K562 (cell line): ENCODE data around the gene QRICH1. TPM values are rescaled to one million over a fixed set of nuclear protein-coding genes. Genes with fewer than 3 reads are reported as not detected.
A peak's percentile ranks its signal among the peaks of the same experiment; 100 is the strongest.

ENCODE experiments used
- ARNT ChIP-seq, 2 experiments: fragments of 450-650 bp; IDR thresholded peaks; 2 replicates each; pipeline ENCODE4 v1.6.1; 2016; ENCODE audit warnings: mild to moderate bottlenecking in 1 of 2
- CREB1 ChIP-seq, 2 experiments: sonication (generic) in 1 of 2; formaldehyde crosslinking in 1 of 2; IDR thresholded peaks; 2 replicates each; pipeline versions ENCODE4 v1.6.1 to v1.8.0; 2012 to 2022; ENCODE audit warnings: inconsistent platforms in 1 of 2, mild to moderate bottlenecking in 1 of 2, missing genetic modification reagents in 1 of 2, moderate library complexity in 1 of 2
- DPF2 ChIP-seq: fragments of 450-650 bp; IDR thresholded peaks from 2 replicates; pipeline ENCODE4 v1.6.1; 2016
- HDAC2 ChIP-seq: fragments of 450-650 bp; IDR thresholded peaks from 2 replicates; pipeline ENCODE4 v1.6.1; 2016; ENCODE audit warnings: mild to moderate bottlenecking
- HDGF ChIP-seq: fragments of 450-650 bp; IDR thresholded peaks from 2 replicates; pipeline ENCODE4 v1.6.1; 2016
- L3MBTL2 ChIP-seq: fragments of 450-650 bp; IDR thresholded peaks from 2 replicates; pipeline ENCODE4 v1.6.1; 2016; ENCODE audit warnings: mild to moderate bottlenecking, moderate library complexity
- NR2F6 ChIP-seq: fragments of 450-650 bp; formaldehyde crosslinking; IDR thresholded peaks from 2 replicates; pipeline ENCODE4 v1.4.0; 2020; ENCODE audit warnings: mild to moderate bottlenecking
- PCBP2 ChIP-seq: fragments of 200-400 bp; formaldehyde crosslinking; IDR thresholded peaks from 2 replicates; pipeline ENCODE4 v1.6.1; 2018; ENCODE audit warnings: low read length, low read depth, mild to moderate bottlenecking, moderate library complexity; ENCODE audit not compliant: poor library complexity, severe bottlenecking
- PRPF4 ChIP-seq: fragments of 200-400 bp; formaldehyde crosslinking; IDR thresholded peaks from one replicate; pipeline ENCODE4 v1.6.1; 2017; ENCODE audit warnings: low read length, low read depth, mild to moderate bottlenecking; ENCODE audit not compliant: insufficient read depth, poor library complexity, severe bottlenecking
- TCF7L2 ChIP-seq: fragments of 150-350 bp; IDR thresholded peaks from 2 replicates; pipeline ENCODE4 v1.6.1; 2016; ENCODE audit warnings: low read depth, mild to moderate bottlenecking, low read length, moderate library complexity
- ZBTB17 ChIP-seq: fragments of 450-650 bp; formaldehyde crosslinking; IDR thresholded peaks from 2 replicates; pipeline ENCODE4 v1.4.0; 2020; ENCODE audit warnings: mild to moderate bottlenecking
- ZBTB8A ChIP-seq: fragments of 450-650 bp; IDR thresholded peaks from 2 replicates; pipeline ENCODE4 v1.6.1; 2018; ENCODE audit warnings: mild to moderate bottlenecking, moderate library complexity; ENCODE audit not compliant: partially characterized antibody
- ZNF668 ChIP-seq: fragments of 250-450 bp; sonication (Bioruptor Pico); IDR thresholded peaks from 2 replicates; pipeline ENCODE4 v1.8.0; 2022; ENCODE audit warnings: mild to moderate bottlenecking, inconsistent platforms
- ZNF830 ChIP-seq: fragments of 250-450 bp; sonication (Bioruptor Pico); IDR thresholded peaks from 2 replicates; pipeline ENCODE4 v1.5.0; 2021; ENCODE audit warnings: mild to moderate bottlenecking
- polyA plus RNA-seq, 8 experiments: library from polyadenylated mRNA; depleted of rRNA in 4 of 8; stranded (reverse) in 5 of 8; unstranded in 3 of 8; fragments of >200 nt; fragmentation: Nextera tagmentation in 2 of 8; fragmentation: Illumina TruSeq in 1 of 8; extraction: Ambion mirVana in 2 of 8; extraction: Trizol in 1 of 8; gene quantifications; 2 replicates each; pipeline versions ENCODE4 v1.2.1 to v1.2.3, GENCODE V29; 2011 to 2014; ENCODE audit warnings: inconsistent platforms in 1 of 8, missing spikeins in 1 of 8
- total RNA-seq, 7 experiments: library from RNA; depleted of rRNA in 6 of 7; stranded (reverse); fragments of >200 nt in 6 of 7; fragmentation: Illumina TruSeq in 2 of 7; extraction: Trizol in 2 of 7; gene quantifications; 2 replicates each; pipeline versions ENCODE4 v1.2.1 to v1.2.3, GENCODE V29; 2011 to 2021; ENCODE audit warnings: low replicate concordance in 1 of 7
- TF ChIP-seq, protein P1 (sequence below): fragments of 450-650 bp; IDR thresholded peaks from 2 replicates; pipeline ENCODE4 v1.6.1; 2016; ENCODE audit warnings: mild to moderate bottlenecking, moderate library complexity
- TF ChIP-seq, protein P2 (sequence below): sonication (generic); formaldehyde crosslinking; IDR thresholded peaks from 2 replicates; pipeline ENCODE4 v1.8.1; 2023; ENCODE audit warnings: mild to moderate bottlenecking, missing genetic modification reagents, moderate library complexity

The QRICH1 gene
- total and polyA plus RNA-seq, 9 of the 15 experiments (the other 6 are each of a cell fraction or from before 2014, with no cell fraction given) = 20.1 to 99.2 (median 56.7) TPM

GRCh38 chr3:49017971-49018706, 75.7 kb downstream of the QRICH1 start, which contains the start of gene DALRD3 (continued):
- TF ChIP-seq, protein P1, sequence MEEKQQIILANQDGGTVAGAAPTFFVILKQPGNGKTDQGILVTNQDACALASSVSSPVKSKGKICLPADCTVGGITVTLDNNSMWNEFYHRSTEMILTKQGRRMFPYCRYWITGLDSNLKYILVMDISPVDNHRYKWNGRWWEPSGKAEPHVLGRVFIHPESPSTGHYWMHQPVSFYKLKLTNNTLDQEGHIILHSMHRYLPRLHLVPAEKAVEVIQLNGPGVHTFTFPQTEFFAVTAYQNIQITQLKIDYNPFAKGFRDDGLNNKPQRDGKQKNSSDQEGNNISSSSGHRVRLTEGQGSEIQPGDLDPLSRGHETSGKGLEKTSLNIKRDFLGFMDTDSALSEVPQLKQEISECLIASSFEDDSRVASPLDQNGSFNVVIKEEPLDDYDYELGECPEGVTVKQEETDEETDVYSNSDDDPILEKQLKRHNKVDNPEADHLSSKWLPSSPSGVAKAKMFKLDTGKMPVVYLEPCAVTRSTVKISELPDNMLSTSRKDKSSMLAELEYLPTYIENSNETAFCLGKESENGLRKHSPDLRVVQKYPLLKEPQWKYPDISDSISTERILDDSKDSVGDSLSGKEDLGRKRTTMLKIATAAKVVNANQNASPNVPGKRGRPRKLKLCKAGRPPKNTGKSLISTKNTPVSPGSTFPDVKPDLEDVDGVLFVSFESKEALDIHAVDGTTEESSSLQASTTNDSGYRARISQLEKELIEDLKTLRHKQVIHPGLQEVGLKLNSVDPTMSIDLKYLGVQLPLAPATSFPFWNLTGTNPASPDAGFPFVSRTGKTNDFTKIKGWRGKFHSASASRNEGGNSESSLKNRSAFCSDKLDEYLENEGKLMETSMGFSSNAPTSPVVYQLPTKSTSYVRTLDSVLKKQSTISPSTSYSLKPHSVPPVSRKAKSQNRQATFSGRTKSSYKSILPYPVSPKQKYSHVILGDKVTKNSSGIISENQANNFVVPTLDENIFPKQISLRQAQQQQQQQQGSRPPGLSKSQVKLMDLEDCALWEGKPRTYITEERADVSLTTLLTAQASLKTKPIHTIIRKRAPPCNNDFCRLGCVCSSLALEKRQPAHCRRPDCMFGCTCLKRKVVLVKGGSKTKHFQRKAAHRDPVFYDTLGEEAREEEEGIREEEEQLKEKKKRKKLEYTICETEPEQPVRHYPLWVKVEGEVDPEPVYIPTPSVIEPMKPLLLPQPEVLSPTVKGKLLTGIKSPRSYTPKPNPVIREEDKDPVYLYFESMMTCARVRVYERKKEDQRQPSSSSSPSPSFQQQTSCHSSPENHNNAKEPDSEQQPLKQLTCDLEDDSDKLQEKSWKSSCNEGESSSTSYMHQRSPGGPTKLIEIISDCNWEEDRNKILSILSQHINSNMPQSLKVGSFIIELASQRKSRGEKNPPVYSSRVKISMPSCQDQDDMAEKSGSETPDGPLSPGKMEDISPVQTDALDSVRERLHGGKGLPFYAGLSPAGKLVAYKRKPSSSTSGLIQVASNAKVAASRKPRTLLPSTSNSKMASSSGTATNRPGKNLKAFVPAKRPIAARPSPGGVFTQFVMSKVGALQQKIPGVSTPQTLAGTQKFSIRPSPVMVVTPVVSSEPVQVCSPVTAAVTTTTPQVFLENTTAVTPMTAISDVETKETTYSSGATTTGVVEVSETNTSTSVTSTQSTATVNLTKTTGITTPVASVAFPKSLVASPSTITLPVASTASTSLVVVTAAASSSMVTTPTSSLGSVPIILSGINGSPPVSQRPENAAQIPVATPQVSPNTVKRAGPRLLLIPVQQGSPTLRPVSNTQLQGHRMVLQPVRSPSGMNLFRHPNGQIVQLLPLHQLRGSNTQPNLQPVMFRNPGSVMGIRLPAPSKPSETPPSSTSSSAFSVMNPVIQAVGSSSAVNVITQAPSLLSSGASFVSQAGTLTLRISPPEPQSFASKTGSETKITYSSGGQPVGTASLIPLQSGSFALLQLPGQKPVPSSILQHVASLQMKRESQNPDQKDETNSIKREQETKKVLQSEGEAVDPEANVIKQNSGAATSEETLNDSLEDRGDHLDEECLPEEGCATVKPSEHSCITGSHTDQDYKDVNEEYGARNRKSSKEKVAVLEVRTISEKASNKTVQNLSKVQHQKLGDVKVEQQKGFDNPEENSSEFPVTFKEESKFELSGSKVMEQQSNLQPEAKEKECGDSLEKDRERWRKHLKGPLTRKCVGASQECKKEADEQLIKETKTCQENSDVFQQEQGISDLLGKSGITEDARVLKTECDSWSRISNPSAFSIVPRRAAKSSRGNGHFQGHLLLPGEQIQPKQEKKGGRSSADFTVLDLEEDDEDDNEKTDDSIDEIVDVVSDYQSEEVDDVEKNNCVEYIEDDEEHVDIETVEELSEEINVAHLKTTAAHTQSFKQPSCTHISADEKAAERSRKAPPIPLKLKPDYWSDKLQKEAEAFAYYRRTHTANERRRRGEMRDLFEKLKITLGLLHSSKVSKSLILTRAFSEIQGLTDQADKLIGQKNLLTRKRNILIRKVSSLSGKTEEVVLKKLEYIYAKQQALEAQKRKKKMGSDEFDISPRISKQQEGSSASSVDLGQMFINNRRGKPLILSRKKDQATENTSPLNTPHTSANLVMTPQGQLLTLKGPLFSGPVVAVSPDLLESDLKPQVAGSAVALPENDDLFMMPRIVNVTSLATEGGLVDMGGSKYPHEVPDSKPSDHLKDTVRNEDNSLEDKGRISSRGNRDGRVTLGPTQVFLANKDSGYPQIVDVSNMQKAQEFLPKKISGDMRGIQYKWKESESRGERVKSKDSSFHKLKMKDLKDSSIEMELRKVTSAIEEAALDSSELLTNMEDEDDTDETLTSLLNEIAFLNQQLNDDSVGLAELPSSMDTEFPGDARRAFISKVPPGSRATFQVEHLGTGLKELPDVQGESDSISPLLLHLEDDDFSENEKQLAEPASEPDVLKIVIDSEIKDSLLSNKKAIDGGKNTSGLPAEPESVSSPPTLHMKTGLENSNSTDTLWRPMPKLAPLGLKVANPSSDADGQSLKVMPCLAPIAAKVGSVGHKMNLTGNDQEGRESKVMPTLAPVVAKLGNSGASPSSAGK = no peak
- TF ChIP-seq CREB1 (IDR thresholded peaks at IDR 0.05) (peak; percentile 93), CREB1 (CRISPR knock-in tag; IDR thresholded peaks at IDR 0.05) (peak; percentile 93), PCBP2 (no peak), DPF2 (no peak), ARNT (IDR thresholded peaks at IDR 0.05) (no peak), HDAC2 (no peak), L3MBTL2 (peak; percentile 61; the same call in 1 of the 2 replicates), ZNF668 (CRISPR knock-in tag) (no peak), TCF7L2 (no peak), ZBTB17 (CRISPR knock-in tag) (0 out of 2 replicates have a peak, but pooled peaks have one; percentile 12), NR2F6 (CRISPR knock-in tag) (0 out of 2 replicates have a peak, but pooled peaks have one; percentile 25), ZNF830 (peak; percentile 74), PRPF4 (no peak), ZBTB8A (no peak), HDGF (no peak)
- TF ChIP-seq, protein P2, sequence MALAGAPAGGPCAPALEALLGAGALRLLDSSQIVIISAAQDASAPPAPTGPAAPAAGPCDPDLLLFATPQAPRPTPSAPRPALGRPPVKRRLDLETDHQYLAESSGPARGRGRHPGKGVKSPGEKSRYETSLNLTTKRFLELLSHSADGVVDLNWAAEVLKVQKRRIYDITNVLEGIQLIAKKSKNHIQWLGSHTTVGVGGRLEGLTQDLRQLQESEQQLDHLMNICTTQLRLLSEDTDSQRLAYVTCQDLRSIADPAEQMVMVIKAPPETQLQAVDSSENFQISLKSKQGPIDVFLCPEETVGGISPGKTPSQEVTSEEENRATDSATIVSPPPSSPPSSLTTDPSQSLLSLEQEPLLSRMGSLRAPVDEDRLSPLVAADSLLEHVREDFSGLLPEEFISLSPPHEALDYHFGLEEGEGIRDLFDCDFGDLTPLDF (CRISPR knock-in tag) = no peak
